Epithelial cell of umbilical artery (primary cell): ENCODE results near the gene GLMP. TPM values are rescaled to one million over a fixed set of nuclear protein-coding genes. Genes with fewer than 3 reads are reported as not detected.

Source experiments
- total RNA-seq: library from RNA; depleted of rRNA; stranded (reverse); fragments of >200 nt; gene quantifications from 2 replicates; pipeline ENCODE4 v1.2.3, GENCODE V29; 2014

Gene GLMP
- 35.1 and 35.7 TPM in 2 replicates for total RNA-seq

GRCh38 chr1:156295391-156295947, at the start of gene GLMP:
Gene GLMP (minus strand): TSS chr1:156295679. CDS start chr1:156295645, 34 bp downstream.

GRCh38 chr1:156338180-156338976, 42.9 kb upstream of the GLMP start, which contains the start of the genes CCT3 and TSACC:
Gene CCT3 (minus strand): TSS chr1:156338292. CDS start chr1:156338184, 108 bp downstream.
Gene TSACC (plus strand): TSS chr1:156338526. CDS start chr1:156339758, 1,232 bp downstream.

GRCh38 chr1:156298852-156299357, 3.4 kb upstream of the GLMP start, which contains the start of gene VHLL:
Gene VHLL (minus strand): TSS chr1:156299307. CDS start chr1:156299189, 118 bp downstream.

GRCh38 chr1:156284112-156284511, 11.4 kb downstream of the GLMP start, which contains the start of gene TMEM79:
Gene TMEM79 (plus strand): TSS chr1:156284325. CDS start chr1:156285227, 902 bp downstream.

GRCh38 chr1:156282479-156283222, 12.8 kb downstream of the GLMP start, which contains the start of gene SMG5:
Gene SMG5 (minus strand): TSS chr1:156282825. CDS start chr1:156282680, 145 bp downstream.

GRCh38 chr1:156247460-156248322, 47.8 kb downstream of the GLMP start, which contains the start of gene PAQR6:
Gene PAQR6 (minus strand): TSS chr1:156248056. CDS start chr1:156246731, 1,325 bp downstream.

Other genes starting within 250 kb of the GLMP start
- gene UBQLN4, start 241.9 kb downstream of the GLMP start, total RNA-seq, result 13.0 and 15.3 TPM in 2 replicates
- gene LAMTOR2, start 240.9 kb downstream of the GLMP start, total RNA-seq, result 60.0 and 82.2 TPM in 2 replicates
- gene RAB25, start 234.5 kb downstream of the GLMP start, total RNA-seq, result not detected in 2 replicates
- 4.7 and 5.8 TPM in 2 replicates for gene MEX3A, start 213.2 kb downstream of the GLMP start, total RNA-seq
- gene LMNA, start 181.0 kb downstream of the GLMP start, total RNA-seq, result 758 and 890 TPM in 2 replicates
- 0.65 and 1.8 TPM in 2 replicates for gene SEMA4A, start 142.1 kb downstream of the GLMP start, total RNA-seq
- 9.9 and 12.3 TPM in 2 replicates for gene SLC25A44, start 101.6 kb downstream of the GLMP start, total RNA-seq
- gene PMF1, start 82.7 kb downstream of the GLMP start, total RNA-seq, result 61.1 and 68.4 TPM in 2 replicates
- gene BGLAP, start 53.5 kb downstream of the GLMP start, total RNA-seq, result 0.61 and 0.65 TPM in 2 replicates
- gene PAQR6, start 47.6 kb downstream of the GLMP start, total RNA-seq, result under 0.01 and 0.15 TPM in 2 replicates
- 38.0 and 73.6 TPM in 2 replicates for gene SMG5, start 12.9 kb downstream of the GLMP start, total RNA-seq
- gene TMEM79, start 11.4 kb downstream of the GLMP start, total RNA-seq, result under 0.01 and 0.91 TPM in 2 replicates
- not detected in 2 replicates for gene VHLL, start 3.6 kb upstream of the GLMP start, total RNA-seq
- 818 and 828 TPM in 2 replicates for gene CCT3, start 42.6 kb upstream of the GLMP start, total RNA-seq
- gene TSACC, start 42.8 kb upstream of the GLMP start, total RNA-seq, result not detected in 2 replicates
- not detected in 2 replicates for gene RHBG, start 73.5 kb upstream of the GLMP start, total RNA-seq
- gene MEF2D, start 205.1 kb upstream of the GLMP start, total RNA-seq, result 2.7 and 3.9 TPM in 2 replicates